HG03064 (cell line): ENCODE results near the gene ID3.
A peak's percentile ranks its signal among the peaks of the same experiment; 100 is the strongest.

ENCODE experiments used
- ATAC-seq: cut with Tn5 transposase; IDR thresholded peaks from one replicate; pipeline ENCODE4 v1.9.1; 2021; ENCODE audit warnings: low read depth; ENCODE audit not compliant: unreplicated experiment

The ID3 gene

GRCh38 chr1:23529146-23530086, 29.9 kb downstream of the ID3 start:
- ATAC-seq = no peak

GRCh38 chr1:23528250-23528978, 30.9 kb downstream of the ID3 start:
- ATAC-seq = peak; percentile 45

- no peak for ATAC-seq
Observed at GRCh38 chr1:23527900-23528249, 31.4 kb downstream of the ID3 start.

GRCh38 chr1:23527366-23527765, 31.9 kb downstream of the ID3 start:
- no peak for ATAC-seq

GRCh38 chr1:23526329-23527041, 32.8 kb downstream of the ID3 start:
- ATAC-seq = no peak

- no peak for ATAC-seq
Observed at GRCh38 chr1:23525558-23526250, 33.6 kb downstream of the ID3 start.

GRCh38 chr1:23524716-23525401, 34.4 kb downstream of the ID3 start:
- ATAC-seq = no peak

GRCh38 chr1:23524163-23524562, 35.1 kb downstream of the ID3 start:
- ATAC-seq = no peak

- no peak for ATAC-seq
Observed at GRCh38 chr1:23522244-23522982, 36.9 kb downstream of the ID3 start.

- no peak for ATAC-seq
Observed at GRCh38 chr1:23521588-23521987, 37.7 kb downstream of the ID3 start.

GRCh38 chr1:23517581-23517980, 41.7 kb downstream of the ID3 start:
- ATAC-seq = no peak

GRCh38 chr1:23515905-23516304, 43.4 kb downstream of the ID3 start:
- no peak for ATAC-seq

GRCh38 chr1:23514111-23514679, 45.1 kb downstream of the ID3 start:
- no peak for ATAC-seq

- no peak for ATAC-seq
Observed at GRCh38 chr1:23509896-23510295, 49.4 kb downstream of the ID3 start.
